ENCODE results near the gene ATP2A1. TPM values are rescaled to one million over a fixed set of nuclear protein-coding genes. Genes with fewer than 3 reads are reported as not detected.
A peak's percentile ranks its signal among the peaks of the same experiment; 100 is the strongest.

ATP2A1 gene
- total and polyA plus RNA-seq, 2 experiments from 2014 or later: 0.73 to 4.0 TPM

GRCh38 chr16:28838558-28838918 is 39.8 kb upstream of the ATP2A1 start:
- Mint-ChIP-seq H3K36me3 (ENCODE audit: low read depth) (peaks cover 85% of the 10 kb centered on the region), H3K4me3 (no peak overlapping the region), H3K27me3 (ENCODE audit: insufficient read depth, low read depth, poor library complexity) (peaks cover 15% of the 10 kb centered on the region), H3K27ac (no peak overlapping the region), H3K9me3 (peaks cover 3% of the 10 kb centered on the region; the same call in 2 of the 3 replicates), H3K4me1 (no peaks in the 10 kb centered on the region; the same call in 2 of the 3 replicates)
- H4K20me1 ChIP-seq (replicated peaks; ENCODE audit: insufficient read depth): peaks cover 7% of the 10 kb centered on the region; the same call in 1 of the 2 replicates
- no peak overlapping the region for H3K4me2 ChIP-seq
- no peak for ATAC-seq
- no peaks in the 10 kb centered on the region for H3K79me2 ChIP-seq (replicated peaks; ENCODE audit: insufficient read depth)
- no peak overlapping the region for H2AFZ ChIP-seq
- H3K4me3 ChIP-seq: no peak overlapping the region
- H3K27ac ChIP-seq (ENCODE audit: low read depth): no peak overlapping the region
- peaks cover 26% of the 10 kb centered on the region for H3K36me3 ChIP-seq (ENCODE audit: insufficient read depth)
- no peaks in the 10 kb centered on the region for H3K27me3 ChIP-seq (ENCODE audit: insufficient read depth)
- no peaks in the 10 kb centered on the region for H3K9me2 ChIP-seq (ENCODE audit: insufficient read depth)
- DNase-seq (ENCODE audit: low spot score): no peak
- H3F3A ChIP-seq (replicated peaks; ENCODE audit: low read depth): peaks cover 24% of the 10 kb centered on the region
- TF ChIP-seq ZNF462 (CRISPR knock-in tag; IDR thresholded peaks at IDR 0.05): no peak
- no peaks in the 10 kb centered on the region for H3K4me1 ChIP-seq (ENCODE audit: insufficient read depth)

DNA sequence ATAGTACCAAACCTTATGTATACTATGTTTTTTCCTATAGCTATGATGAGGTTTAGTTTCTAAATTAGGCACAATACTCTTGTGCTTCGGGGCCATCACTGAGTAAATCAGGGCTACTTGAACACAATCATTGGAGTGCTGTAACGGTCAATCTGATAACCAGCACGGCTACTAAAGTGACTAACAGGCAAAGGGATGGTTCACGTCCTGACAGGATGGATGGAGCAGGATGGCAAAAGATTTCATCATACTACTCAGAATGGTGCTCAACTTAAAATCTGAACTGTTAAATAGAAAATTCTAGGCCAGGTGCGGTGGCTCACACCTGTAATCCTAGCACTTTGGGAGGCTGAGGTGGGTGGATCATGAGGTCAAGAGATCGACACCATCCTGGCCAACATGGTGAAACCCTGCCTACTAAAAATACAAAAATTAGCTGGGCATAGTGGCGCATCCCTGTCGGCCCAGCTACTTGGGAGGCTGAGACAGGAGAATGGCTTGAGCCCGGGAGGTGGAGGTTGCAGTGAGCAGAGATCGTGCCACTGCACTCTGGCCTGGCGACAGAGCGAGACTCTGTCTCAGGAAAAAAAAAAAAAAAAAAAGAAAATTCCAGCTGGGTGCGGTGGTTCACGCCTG is 39.2 kb upstream of the ATP2A1 start:
- peaks cover 24% of the 10 kb centered on the region for H3K36me3 ChIP-seq (ENCODE audit: insufficient read depth)
- Mint-ChIP-seq H3K4me1 (no peaks in the 10 kb centered on the region; the same call in 2 of the 3 replicates), H3K4me3 (no peak overlapping the region), H3K27ac (peak overlapping the region; percentile 65; the same call in 1 of the 2 replicates), H3K27me3 (ENCODE audit: insufficient read depth, low read depth, poor library complexity) (peaks cover 13% of the 10 kb centered on the region), H3K9me3 (peaks cover 3% of the 10 kb centered on the region; the same call in 2 of the 3 replicates), H3K36me3 (ENCODE audit: low read depth) (peaks cover 85% of the 10 kb centered on the region)
- peaks cover 7% of the 10 kb centered on the region; the same call in 1 of the 2 replicates for H4K20me1 ChIP-seq (replicated peaks; ENCODE audit: insufficient read depth)
- no peaks in the 10 kb centered on the region for H3K9me2 ChIP-seq (ENCODE audit: insufficient read depth)
- H3K4me2 ChIP-seq: no peak overlapping the region
- ATAC-seq (no peak), DNase-seq (ENCODE audit: low spot score) (no peak)
- H2AFZ ChIP-seq: no peak overlapping the region
- no peaks in the 10 kb centered on the region for H3K4me1 ChIP-seq (ENCODE audit: insufficient read depth)
- H3K27ac ChIP-seq (ENCODE audit: low read depth): peak overlapping the region; percentile 80; the same call in 1 of the 2 replicates
- TF ChIP-seq POLR2AphosphoS5 (IDR thresholded peaks at IDR 0.05; ENCODE audit: low read depth) (no peak), ETS1 (IDR thresholded peaks at IDR 0.05) (no peak), STAT1 (IDR thresholded peaks at IDR 0.05; ENCODE audit: unreplicated experiment) (no peak), CREB1 (CRISPR knock-in tag; IDR thresholded peaks at IDR 0.05; ENCODE audit: low read depth) (no peak), REST (IDR thresholded peaks at IDR 0.05; ENCODE audit: unreplicated experiment) (no peak)
- H3K4me3 ChIP-seq: no peak overlapping the region
- H3K79me2 ChIP-seq (replicated peaks; ENCODE audit: insufficient read depth): no peaks in the 10 kb centered on the region
- H3F3A ChIP-seq (replicated peaks; ENCODE audit: low read depth): peaks cover 27% of the 10 kb centered on the region
- H3K27me3 ChIP-seq (ENCODE audit: insufficient read depth): no peaks in the 10 kb centered on the region

Measured in GM23338 (cell line).